Left lobe of liver (tissue), 2 donors: Measurements from ENCODE around the gene CBFB. TPM values are rescaled to one million over a fixed set of nuclear protein-coding genes. Genes with fewer than 3 reads are reported as not detected.
"Not testable (repeated sequence)": the region's sequence is repeated elsewhere in the genome, so short reads cannot be mapped to it uniquely, and the experiment has no call there.

Source experiments
- ATAC-seq: fragments of 200-7000 bp; cut with Tn5 transposase; one replicate; pipeline ENCODE4 v1.9.1; 2020; ENCODE audit warnings: mild to moderate bottlenecking, moderate library complexity
- DNase-seq: peaks from one replicate; pipeline ENCODE4 v3.0.0-alpha.2; 2020; ENCODE audit warnings: low spot score
- total RNA-seq: library from RNA; stranded (reverse); gene quantifications from one replicate; pipeline ENCODE4 v1.2.1, GENCODE V29; 2021
- donor health status: DM: no; HTN: no; CAD: no; lungs with moderate emphysema.
- donor health status: DM: no; HTN: yes; CAD: no.

Gene CBFB
- total RNA-seq, 1 donor from 2014 or later, result 12.2 TPM

DNA sequence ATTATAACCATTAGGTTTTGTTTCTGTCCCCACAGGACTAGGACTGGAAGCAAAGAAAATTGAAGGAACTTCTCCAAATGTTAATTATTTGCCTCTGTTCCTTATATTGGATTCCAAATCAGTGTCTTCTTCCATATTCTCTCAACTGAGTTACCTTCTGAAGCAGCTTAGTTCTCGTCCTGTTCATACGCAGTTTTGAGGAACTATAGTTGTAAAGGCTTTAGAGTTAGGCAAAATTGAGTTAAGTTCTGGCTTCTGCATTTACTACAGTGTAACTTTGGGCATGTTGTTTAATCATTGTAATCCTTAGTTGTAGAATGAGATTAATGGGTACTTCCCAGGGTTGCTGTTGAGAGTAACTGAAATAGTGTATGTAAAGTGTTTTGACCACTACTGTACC, 11.2 kb downstream of the CBFB start:
- DNase-seq (no peak), ATAC-seq (no peak)

DNA sequence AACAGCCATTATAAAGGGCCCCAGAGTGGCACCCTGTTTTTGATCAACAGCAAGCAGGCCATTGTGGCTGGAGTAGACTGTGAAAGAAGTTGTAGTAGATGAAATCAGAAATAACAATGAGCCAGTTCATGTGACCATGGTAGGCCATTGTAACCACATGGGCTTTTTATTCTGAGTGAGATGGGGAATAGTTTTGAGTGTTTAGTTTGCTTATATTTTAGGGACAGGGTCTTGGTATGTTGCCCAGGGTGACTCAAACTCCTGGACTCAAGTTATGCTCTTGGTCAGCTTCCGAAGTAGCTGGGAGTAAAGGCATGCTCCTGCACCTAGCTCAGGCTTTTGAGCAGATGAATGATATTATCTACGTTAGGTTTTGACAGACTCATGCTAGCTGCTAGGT, 12.0 kb downstream of the CBFB start:
- DNase-seq (no peak), ATAC-seq (no peak)

DNA sequence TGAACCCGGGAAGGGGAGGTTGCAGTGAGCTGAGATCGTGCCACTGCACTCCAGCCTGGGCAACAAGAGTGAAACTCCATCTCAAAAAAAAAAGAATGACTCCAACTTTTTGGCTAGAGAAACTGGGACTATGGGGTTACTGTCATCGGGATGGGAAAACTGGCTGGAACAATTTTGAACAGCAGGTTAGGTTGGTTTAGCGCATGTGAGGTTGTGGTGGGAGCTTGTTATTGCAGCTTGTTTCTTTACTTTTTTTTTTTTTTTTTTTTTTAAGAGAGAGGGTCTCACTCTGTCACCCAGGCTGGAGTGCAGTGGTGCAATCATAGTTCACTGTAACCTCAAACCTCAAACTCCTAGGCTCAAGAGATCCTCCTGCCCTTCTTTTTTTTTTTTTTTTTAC, 12.6 kb downstream of the CBFB start:
- not testable (repeated sequence) for ATAC-seq, DNase-seq

DNA sequence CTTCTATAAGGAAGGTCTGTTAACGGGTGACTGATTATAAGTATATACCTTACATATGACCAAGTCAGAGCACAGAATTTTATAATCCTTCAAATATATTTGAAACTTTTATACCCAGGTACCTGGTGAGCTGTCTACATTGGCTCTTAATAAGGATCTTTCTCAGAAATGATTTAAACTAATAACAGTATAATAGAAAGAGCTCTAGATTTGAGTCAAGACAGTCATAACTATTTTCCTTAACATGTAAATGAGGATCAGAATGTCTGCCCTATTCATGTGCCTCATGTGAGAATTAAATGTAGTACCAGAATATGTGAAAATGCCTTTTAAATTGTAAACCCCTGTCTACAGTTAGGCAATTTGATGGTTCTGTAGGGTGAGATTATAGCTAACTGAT, 14.5 kb downstream of the CBFB start:
- ATAC-seq (no peak), DNase-seq (no peak)

DNA sequence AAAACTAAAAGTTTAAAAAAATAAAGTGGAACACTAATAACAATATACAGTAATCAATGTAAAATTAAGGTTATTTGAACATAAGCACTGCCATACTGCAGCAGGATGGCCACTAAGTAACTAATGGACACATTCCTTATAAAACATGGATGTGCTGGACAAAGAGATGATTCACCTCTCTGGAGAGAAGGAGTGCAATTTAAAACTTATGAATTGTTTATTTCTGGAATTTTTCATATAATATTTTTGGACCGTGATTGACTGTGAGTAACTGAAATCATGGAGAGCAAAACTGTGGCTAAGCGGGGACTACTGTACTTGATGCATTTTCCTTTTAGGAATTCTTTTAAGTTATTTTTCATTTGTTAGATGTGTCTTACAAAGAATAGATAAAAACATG, 21.8 kb downstream of the CBFB start:
- ATAC-seq (no peak), DNase-seq (no peak)

DNA sequence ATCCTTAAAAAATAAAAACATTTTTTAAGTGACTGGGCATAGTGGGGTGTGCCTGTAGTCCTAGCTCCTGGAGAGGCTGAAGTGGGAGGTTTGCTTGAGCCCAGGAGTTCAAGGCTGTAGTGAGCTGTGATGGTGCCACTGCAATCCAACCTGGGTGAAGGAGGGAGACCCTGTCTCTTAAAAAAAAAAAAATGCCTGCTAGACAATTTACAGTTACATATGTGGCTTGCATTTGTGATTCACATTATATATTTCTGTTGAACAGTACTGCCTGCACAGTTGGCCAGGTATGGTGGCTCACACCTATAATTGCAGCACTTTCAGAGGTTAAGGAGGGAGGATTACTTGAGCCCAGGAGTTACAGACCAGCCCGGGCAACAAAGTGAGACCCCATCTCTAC, 23.4 kb downstream of the CBFB start:
- ATAC-seq, result no peak
- no peak for DNase-seq

DNA sequence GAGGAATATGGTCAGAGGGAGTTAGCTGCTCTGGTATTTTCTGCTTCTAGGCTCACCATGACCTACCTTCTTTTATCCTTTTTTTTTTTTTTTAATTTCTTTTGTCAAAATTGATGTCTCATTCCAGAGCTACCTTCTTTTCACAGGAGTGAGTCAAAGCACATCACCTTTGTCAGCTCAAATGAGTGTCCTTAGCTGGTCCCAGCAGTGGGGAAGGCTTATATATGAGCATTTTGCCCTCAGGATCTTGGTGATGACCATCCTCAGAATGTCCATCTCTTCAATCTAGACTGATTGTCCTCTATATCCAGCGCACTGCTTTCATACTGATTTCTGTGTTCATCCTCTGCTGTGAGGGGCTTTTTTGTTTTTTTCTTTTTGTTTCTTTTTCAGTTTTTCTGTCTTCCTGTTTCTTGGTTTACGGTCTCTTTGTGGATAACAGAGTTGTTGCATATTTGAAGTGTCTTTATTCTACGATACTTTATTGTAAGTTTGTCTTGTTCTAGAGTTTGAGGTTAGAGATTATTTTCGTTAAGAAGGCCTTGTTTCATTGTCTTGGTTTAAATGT, 24.9 kb downstream of the CBFB start:
- no peak for DNase-seq
- ATAC-seq, result no peak

DNA sequence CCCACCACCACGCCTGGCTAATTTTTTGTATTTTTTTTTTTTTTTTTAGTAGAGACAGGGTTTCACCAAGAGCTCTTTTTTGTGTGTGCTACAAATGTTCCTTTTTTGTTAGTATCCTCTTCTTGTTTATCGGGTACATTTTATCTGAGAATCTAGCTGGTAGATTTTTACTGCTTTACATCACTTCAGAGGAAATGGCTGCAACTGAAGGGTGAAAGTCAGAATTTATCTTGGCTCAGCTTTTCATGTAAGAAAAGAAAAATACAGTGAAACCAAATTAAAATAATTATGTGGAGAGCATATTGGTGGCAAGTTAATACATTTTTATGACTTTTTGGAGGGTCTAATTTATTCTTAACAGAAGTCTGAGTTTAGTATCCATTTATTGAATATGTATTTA, 26.0 kb downstream of the CBFB start:
- no peak for DNase-seq
- ATAC-seq, result no peak

DNA sequence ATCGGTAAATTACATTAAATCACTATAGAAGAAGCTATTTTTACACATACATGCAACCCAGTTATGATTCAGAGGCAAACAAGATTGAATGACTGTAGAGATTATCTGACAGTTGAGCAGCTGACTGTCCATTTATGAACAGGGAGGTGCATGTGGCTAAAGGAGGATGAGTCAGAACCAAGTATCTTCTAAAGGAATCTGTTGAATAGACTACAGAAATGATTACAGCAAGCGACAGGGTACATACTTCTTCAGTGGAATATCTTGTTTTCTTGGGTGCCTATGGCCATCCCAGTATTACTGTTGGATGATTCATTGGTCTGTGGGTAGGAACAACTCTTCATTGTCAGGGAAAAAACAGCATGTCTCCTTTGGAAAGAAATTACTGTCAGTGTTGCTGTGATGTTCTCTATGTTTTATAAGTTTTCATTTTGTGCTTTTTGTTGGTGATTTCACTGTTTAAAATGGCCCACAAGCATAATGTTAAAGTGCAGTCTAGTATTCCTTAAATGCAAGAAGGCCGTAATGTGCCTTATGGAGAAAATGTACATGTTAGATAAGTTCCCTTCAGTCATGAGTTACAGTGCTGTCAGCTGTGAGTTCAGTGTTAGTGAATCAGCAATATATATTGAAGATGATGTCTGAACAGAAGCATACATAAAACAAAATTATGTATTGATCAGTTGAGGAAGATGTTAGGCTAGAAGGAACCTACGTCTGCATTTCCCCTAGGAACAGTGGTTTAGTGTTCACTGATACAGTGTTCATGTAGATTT, 27.0 kb downstream of the CBFB start:
- no peak for ATAC-seq
- no peak for DNase-seq

DNA sequence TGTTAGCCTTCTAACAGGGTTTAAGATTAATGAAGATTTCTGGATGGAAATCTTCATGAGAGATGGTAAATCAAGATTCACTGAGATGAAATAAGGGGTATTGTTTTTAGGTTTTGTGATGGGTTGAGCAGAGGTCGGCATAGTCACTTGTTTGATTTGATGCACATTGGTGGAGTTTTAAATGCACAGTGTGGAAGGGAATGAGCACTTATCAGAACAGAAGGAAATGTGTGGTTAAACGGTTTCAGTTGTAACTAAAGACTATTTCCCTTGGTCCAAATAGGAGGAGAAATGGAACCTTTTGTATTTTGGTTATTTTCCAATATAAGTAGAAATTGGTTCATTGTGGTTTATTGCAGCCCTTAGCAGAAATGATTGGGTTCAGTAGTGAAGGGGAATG, 34.1 kb downstream of the CBFB start:
- DNase-seq, result no peak
- no peak for ATAC-seq

DNA sequence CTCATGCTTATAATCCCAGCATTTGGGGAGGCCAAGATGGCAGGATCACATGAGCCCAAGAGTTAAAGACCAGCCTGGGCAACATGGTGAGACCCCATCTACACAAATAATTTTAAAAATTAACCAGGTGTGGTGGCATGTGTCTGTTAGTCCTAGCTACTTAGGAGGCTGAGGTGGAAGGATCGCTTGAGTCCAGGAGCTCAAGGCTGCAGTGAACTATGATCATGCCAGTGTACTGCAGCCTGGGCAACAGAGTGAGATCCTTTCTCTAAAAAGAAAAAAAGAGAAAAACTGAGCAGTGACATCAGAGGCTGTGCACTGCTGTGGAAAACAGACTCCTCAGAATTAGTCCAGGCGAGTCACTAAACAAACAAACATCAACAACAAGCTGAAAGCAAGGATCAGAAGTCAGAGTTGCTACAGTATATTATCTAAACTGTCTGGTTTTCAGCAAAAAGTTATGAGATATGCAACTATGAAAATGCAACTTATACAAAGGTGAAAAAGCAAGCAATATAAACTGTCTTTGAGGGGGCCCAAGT, 39.3 kb downstream of the CBFB start:
- ATAC-seq (no peak), DNase-seq (no peak)

DNA sequence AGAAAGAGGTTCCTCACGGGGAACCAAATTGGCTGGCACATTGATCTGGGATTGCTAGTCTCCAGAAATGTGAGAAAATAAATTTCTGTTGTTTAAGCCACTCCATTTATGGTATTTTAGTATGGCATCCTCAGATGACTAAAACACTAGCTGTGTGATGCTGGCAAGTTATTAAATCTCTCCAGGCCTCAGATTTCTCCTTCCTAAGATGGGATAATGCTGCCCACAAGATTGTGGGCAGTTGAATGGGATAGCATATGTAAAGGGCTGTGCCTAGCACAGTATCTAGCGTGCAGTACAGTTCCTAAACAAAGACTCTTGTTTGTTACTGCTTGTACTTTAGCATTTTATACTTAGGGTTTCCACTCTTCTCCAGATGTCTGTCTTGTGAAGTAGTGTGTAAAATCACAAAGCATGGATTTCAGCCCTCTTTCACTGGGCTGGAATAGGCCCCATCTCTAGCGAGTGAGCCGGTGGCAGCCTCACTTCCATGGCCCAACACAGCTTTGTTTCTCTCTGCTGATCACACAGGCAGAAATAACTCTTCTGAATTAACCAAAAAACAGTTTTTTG, 42.6 kb downstream of the CBFB start:
- ATAC-seq, result no peak
- no peak for DNase-seq

DNA sequence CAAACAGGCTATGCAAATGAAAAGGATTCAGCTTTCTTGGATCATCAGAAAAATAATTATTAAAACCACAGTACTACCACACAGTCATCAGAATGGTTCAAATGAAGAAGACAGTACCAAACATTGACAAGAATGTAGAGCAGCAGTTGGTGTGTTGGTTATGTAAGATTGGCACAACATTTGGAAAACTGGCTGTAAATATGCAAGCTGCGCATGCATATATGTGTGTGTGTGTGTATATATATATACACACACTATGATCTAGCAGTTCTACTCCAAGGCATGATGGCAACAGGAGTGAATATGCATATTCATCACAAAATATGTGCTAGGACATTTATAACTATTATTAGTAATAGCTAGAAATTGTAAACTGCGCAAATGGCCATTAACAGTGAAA, 46.4 kb downstream of the CBFB start:
- DNase-seq (no peak), ATAC-seq (no peak)

DNA sequence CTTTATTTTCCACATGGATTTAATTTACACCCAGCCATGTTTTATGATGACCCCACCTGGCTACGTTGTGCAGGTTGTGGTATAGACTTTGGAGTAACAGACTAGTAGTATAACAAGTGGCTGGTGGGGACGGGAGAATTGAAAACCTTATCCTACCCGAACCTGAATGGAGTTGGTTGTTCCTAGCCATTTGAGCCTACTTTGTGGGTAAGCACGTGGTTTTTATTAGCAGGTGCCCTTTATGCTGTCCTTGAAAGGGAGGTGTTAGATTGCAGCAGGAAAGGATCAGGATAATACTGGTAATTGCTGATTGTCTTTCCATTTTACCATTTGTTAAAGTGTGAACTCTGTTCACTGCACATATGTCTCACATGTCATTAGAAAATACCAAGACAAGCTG, 48.9 kb downstream of the CBFB start:
- DNase-seq (no peak), ATAC-seq (no peak)

DNA sequence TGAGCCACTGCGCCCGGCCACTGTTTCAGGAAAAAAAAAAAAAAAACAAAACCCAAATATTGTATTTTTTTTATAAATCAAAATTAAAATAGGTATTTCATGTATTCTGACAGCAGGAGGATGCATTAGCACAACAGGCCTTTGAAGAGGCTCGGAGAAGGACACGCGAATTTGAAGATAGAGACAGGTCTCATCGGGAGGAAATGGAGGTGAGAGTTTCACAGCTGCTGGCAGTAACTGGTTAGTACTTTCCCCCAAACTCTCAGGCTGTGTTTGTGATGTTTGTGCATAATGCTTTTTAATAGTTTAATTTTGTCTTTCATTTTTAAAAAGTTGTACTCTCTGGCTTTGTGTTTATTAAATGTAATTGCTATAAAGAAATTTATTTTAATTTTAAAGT, 53.2 kb downstream of the CBFB start:
- ATAC-seq, result no peak
- DNase-seq, result no peak

DNA sequence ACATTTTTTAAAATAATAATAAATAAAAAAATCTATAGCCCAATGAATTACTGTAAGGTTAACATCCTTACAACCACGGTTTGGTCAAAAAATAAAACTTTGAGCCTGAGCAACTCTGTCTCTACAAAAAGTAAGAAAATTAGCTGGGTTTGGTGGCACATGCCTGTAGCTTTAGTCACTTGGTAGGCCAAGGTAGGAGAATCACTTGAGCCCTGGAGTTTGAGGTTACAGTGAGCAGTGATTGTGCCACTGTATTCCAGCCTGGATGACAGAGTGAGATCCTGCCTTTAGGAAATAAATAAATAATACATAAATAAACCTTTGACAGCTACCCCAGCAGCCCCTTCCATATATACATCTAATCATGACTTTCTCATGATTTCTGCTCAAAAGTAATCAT, 53.9 kb downstream of the CBFB start:
- DNase-seq, result no peak
- no peak for ATAC-seq

DNA sequence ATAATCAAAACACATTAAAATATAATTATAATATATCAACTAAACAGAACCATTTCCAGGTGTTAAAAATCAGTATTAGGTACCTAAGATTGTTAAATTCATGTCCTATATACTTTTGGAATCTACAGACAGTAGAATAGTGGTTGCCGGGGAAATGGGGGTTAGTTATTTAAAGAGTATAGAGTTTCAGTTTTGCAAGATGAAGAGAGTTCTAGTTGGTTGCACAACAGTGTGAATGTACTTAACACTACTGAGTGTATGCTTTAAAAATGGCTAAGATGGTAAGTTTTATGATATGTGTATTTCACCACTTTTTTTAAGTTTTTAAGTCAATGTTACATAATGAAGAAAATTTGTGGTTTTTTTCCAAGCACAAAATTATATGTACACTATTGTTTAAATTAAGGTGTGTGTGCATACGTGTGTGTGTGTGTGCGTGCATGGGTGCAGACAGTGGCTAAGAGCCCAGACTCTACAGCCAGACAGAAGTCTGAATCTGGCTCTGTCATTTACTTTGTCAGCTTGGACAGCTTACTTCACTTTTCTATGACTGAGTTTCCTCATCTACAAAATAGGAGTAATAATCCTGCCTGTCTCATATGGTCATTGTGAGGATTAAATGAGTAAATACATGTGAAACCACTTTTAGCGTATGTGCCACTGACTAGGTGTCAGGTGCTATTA, 55.5 kb downstream of the CBFB start:
- ATAC-seq (no peak), DNase-seq (no peak)

DNA sequence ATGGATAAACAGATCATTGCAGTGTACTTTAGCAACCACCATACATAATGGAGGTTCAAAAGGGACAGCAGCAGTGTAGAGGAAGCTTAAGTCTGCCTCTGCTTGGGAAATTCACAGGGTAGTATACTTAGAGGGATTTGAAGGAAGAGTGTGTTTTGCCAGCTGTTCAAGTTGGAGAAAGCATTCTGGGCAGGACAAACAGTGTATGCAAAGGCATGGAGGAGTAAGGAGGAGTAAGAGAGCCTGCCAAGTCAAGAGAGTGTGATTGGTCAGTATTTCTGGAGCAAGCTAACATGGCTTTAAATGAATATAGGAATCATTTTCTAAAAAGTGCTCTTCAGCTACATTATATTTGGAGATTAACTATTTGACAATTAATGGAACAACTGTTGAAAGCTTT, 57.9 kb downstream of the CBFB start:
- no peak for DNase-seq
- no peak for ATAC-seq

DNA sequence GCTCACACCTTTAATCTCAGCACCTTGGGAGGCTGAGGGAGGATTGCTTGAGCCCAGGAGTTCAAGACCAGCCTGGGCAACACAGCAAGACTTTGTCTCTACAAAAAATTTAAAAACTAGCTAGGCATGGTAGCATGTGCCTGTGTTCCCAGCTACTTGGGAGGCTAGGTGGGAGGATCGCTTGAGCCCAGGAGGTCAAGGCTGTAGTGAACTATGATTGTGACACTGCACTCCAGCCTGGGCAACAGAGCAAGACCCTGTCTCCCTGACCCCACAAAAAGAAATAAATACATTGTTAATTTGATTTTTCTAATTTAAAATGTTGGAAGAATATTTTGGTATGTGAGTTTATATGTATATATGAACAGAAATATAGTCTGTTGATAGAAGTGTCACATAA, 58.3 kb downstream of the CBFB start:
- DNase-seq (no peak), ATAC-seq (no peak)

DNA sequence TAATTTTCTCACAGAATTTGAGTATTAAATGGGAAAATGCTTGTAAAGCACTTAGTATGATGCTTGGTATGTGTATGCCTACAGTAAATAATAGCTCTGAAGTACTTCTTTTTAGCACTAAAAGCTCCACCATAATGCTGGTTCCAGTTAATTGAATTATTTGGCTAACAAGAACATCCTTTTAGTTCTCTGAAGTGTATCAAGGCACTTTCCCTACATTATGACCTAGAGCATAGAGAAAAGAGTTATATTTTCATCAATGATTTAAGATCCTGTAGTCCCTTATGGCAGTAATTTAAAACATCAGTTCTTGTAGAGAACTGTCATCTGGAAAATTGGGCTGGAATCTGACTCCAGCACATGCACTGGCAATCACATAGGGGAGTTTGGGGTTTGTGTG, 58.9 kb downstream of the CBFB start:
- DNase-seq (no peak), ATAC-seq (no peak)

DNA sequence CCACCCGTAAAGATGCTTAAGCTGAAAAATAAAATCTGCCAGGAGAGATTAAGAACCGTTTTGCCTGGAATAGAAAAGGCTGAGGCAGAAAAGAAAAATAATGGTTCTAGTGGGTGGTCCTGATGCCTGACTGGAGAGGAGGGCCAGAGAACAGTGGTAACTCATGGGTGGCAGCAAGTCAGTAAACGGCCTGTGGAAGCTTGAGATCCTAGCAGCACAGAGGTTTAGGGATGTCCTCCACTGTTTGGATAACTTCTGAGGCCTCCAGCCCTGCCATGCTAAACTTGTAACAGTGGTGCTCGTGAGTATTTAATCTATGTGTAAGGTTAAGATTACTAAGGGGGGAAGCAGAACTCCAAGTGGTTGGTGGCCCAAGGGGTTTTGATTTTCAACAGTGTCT, 59.6 kb downstream of the CBFB start:
- DNase-seq (no peak), ATAC-seq (no peak)

DNA sequence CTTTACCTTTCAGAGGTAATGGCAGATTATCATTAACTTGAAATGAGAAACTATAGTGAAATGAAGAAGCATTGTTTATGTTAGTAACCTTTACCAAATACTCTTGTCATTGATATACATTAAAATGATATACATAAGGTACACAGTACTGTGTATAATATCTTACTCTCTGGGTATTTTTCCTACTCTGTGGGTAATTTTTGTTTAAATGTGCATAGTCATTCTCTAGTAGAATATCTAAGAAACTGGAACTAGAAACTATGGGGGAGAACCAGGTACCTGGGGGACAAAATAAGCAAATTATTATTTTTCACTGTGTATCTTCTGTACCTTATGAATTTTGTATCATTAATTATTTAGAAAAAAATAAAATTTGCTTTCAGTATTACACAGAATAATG, 60.2 kb downstream of the CBFB start:
- no peak for ATAC-seq
- DNase-seq, result no peak
